HK-2 (cell line): ENCODE measurements around the gene TRIM25.

Experiments used
- DNase-seq: peaks from one replicate; pipeline ENCODE4 v3.0.0-alpha.2; 2018; ENCODE audit not compliant: unreplicated experiment

Gene TRIM25

DNA sequence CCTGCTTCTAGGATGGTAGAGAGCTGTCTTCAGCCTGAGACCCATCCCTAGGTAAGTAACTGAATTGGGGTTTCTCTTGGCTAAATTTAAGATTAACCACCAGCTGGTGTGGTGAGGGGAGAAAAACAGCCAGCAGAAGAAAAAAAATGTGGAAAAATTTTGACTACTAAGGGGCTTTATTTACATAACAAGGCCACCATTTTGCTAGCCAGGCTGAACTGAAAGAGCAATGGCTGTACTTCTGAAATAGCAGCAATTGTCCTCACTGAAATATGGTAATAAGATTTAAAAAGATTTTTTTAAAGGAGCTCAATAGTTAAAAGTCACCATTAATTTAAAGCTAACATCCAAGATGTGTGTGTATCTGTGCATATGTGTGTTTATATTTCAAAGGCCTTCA, 12.4 kb upstream of the TRIM25 start:
- DNase-seq = no peak

DNA sequence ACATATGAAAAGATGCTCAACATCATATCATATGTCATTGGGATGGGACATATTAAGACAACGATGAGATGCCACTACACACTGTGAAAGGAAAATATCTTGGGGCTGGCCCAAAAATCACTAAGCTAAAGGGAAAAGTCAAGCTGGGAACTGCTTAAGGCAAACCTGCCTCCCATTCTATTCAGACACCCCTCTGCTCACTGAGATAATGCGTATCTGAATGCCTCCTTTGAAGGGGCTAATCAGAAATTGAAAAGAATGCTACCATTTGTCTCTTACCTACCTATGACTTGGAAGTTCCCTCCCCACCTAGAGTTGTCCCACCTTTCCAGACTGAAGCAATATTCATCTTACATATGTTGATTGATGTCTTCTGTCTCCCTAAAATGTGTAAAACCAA, 11.2 kb upstream of the TRIM25 start:
- no peak for DNase-seq

DNA sequence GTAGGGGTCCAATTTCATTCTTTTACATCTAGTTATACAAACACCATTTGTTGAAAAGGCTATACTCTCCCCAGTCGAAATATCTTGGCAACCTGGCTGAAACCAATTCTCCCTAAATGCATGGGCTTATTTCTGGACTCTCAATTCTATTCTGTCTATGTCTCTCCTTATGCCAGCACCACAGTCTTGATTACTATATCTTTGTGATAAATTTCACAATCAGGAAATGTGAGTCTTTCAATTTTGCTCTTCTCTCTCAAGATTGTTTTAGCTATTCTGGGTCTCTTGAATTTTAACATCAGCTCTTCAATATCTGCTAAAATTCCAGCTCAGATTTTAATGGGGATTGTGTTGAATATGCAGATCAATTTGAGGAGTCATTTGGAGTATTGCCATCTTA, 5.9 kb upstream of the TRIM25 start:
- DNase-seq = no peak

DNA sequence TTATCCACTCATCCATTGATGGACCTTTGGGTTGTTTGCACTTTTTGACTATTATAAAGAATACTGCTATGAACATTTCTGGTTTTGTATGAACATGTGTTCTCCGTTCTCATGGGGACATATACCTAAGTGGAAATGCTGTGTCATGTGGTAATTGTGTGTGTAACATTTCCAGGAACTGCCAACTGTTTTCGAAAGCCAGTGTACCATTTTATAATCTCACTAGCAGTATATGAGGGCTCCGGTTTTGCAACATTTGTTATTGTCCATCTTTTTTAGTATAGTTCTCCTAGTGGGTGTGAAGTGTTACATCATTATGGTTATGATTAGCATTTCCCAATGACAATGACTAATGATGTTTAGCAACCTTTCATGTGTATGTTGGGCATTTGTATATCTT, 5.1 kb upstream of the TRIM25 start:
- DNase-seq = no peak

DNA sequence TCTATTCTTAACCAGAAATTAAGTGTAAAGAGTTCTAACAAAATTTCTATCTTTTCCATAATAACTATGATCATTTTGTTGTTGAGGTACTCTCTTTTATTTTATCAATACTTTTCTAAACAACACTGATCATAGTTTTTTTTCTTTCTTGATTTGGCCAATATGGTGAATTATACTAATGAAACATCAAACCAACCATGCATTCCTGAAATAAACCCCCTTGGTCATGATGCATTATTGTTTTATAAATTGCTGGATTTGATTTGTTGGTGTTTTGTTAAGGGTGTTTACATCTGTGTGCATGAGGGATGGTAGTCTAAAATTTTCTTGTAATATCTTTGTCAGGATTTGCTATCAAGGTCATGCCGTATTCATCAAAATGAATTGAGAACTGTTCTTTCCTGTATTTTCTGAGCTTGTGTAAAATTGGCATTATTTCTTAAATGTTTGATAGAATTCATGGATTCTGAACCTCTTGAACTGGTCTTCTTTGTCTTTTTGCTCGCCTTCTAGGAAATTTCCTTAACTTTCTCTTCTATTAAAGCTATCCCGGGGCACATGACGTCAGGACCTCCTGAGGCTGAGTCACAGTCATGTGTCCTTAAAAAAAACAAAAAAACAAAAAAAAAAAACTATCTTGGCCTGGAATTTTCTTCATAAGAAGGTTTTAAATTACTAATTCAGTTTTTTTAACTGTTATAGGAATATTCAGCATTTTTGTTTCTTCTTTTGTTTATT, 3.9 kb upstream of the TRIM25 start:
- DNase-seq = no peak

DNA sequence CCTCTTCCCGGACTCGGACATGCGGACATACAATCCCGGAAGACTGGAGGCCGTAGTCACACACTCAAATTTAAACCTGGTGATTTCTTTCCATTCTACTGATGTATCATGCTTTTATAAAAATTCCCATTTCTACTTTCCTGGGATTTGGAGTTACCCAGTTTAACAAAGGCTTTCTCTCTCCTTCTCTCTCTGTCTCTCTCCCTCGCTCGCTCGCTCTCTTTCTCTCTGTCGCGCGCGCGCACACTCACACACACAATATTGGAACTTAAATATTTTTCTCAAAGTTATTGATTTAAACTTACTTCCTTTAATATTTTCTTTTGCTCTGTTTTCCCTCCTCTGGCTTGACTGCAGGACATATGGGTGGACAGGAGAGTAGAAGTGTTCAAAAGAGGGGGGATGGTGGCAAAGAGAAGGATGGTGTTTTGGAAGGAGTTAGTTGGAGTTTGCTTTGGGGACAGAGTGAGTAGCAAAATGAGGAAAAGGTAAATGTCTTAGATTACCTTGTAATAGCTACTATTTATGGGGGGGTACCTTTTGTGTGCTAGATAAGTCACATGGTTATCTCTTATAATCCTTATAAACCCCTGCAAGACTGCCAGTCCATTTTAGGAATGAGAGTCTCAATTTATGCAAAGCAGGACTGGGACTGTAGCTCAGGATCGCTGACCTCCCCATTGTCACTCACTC, 878 bp upstream of the TRIM25 start:
- peak; percentile 18 for DNase-seq

DNA sequence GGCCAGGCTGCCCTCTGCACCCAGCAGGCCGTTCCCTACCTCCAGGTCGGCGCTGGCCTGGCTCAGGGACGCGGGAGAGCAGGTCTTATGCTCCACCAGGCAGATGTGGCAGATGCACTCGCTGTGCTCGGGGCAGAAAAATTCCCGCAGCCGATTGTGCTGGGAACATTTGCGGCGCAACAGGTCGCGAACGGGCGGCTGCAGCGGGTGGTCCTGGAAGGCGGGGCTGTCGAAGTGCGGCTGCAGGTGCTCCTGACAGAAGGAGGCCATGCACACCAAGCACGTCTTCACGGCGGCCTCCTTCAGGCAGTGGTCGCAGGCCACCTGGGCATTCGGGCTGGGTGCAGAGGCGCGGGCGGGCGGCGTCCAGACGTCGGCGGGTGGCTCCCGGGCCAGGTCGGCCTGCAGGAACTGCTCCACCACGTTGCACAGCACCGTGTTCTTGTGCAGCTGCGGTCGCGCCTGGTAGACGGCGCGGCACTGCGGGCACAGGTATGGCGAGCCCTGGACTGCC, 439 bp downstream of the TRIM25 start:
- no peak for DNase-seq

DNA sequence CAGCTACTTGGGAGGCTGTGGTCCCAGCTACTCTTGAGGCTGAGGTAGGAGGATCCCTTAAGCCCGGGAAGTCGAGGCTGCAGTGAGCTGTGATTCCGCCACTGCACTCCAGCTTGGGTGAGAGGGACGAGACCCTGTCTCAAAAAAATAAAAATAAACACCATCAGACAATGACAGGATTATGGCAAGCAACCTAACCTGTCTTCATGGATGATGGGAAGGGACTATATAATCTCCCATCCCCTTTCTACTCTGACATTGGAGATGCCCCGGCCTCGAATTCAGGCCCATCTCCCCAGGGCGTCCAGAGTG, 893 bp downstream of the TRIM25 start:
- DNase-seq = no peak

DNA sequence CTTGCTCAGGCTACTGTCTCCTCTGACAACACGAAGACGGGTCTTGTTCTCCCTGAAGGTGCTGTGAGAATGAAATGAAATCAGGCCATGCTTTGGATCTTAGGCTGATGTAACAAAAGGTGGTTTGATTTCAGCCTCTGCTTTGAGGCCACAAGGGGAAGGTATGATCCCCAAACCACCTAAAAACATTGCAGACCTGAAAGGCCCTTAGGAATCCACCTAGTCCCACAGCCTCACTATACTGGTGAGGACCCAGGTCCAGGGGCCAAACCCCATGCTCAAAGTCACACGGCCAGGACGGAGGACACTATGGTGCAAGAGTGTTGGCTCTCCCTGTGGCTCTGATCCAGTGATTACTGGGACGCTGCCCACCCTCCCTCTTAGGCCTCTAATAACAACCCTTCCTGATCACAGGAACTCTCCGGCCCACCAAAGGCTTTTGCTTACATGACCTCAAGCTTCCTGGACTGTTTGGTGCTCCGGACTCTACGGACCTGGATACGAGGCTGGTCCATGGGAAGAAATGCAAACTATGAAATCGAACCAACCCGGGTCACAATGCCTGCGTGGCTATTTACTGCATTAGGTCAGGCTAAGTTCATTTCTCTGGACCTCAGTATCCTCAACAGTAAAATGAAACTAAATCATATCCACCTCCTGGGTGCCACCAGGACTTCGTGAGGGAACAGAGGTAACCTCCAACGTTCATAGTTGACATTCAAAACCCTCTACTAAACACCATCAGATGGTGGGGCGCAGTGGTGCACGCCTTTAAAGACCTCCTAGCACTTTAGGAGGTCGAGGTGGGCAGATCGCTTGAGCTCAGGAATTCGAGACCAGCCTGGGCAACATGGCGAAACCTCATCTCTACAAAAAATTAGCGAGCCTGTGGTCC, 1.5 kb downstream of the TRIM25 start:
- no peak for DNase-seq

DNA sequence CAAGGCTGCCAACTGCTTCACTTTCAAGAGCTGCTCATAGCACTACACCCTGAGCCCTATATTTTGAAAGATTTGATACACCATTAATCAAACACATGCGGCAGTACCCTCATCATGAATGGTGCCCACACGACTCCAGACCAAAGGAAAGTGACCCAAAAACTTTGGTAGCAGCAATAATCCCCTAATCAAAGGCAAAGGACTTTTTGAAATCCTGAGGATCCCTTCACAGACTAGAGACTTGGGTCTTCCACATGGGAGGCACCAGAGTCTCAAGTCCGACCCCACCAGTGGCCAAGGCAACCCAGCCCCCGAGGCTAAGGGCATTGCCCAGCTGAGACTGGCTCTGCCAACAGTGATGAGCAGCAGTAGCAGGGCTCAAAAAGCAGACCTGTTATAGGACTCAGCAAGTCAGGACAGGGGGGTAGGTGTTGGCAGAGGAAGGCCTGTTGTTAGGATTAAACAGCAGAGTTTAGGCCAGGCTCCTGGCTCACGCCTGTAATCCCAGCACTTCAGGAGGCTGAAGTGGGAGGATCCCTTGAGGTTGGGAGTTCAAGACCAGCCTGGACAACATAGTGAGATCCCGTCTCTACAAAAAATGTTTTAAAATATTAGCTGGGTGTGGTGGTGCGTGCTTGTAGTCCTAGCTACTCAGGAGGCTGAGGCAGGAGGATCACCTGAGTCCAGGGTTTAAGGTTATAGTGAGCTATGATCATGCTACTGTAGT, 3.2 kb downstream of the TRIM25 start:
- no peak for DNase-seq

DNA sequence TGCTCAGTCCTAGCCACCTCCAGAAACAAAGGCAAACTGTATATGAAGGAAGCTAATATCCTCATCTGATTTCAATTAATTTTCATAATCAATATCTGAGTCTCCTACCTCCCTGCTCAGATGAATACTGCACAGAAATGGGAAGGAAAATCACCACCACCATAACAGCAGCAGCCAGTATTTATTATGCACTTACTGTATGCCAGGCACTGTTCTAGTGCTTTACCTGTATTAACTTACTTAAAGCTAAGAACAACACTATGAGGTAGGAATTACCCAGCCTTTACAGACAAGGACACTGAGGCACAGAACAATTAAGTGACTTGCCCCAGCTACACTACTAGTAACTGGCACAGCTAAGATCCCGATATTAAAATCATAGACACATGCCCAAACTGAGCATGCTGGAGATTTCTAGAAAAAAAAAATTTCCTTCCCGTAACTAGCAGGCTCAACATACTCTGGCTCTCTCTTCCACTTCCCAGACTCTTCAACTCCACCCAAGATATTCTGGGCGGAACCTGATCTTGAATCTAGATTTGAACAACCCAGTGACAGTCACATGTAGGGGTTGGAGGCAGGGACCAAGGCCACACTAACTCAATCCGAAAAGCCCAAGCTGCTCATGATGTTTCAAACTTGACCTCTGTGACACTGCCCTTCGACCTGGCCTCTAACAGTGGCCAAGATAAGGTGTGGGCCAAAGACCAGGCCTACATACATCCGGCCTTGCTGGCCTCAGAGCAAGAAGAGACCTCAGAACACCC, 3.9 kb downstream of the TRIM25 start:
- DNase-seq = no peak

DNA sequence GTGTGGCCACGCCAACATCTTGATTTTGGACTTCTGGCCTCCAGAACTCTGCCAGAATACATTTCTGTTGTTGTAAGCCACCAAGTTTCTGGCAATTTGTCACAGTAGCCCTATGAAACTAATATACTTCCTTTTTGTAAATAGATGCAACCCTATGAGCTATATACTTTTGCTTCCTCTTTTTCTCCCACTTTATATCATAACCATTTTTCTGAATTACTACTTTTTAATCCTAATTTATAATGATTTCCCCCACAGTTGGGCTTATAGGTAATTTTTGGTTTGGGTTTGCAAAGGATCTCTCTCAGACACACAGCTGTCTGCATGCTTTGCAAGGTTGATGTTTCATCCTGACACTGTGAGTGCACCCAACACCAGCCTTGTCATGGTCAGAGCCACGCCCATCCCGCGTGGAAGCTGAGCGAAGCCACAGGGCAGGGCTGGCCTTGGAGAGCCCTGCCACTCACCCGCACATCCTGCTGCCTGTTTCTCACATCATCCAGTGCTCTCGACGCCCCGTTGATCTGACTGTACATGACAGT, 5.8 kb downstream of the TRIM25 start:
- DNase-seq = no peak

DNA sequence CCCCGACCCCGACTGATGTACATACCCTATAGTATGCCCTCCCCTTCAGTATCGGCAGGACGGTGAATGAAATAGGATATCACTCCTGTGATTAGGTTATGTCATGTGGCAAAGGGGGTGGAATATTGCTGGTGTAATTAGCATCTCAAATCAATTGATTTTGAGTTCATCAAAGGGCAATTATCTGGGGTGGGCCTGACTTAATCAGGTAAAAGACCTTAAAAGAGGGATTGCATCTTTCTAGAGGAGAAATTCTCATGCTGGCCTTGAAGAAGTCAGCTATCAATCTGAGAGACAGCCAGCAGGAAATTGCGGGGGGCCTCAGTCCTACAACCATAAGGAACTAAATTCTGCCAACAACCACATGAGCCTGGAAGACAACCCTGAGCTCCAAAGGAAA, 10.3 kb downstream of the TRIM25 start:
- no peak for DNase-seq

DNA sequence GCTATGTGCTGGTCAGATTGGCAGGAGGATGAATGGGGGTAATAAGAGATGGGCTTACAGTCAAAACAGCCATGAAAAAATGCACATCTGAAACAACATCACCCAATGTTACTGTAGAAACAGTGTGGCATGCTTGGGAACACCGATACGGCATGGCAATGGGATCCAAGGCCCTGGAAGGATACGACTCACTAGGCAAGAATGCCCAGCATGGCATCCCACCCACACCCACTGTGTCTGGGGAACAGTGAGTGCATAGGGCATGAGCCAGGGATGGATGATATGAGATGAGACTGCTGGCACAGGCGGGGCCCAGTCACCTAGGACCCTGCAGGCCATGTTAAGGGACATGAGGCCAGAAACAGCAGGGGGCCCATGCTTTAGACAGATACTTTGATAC, 11.5 kb downstream of the TRIM25 start:
- peak; percentile 75 for DNase-seq

DNA sequence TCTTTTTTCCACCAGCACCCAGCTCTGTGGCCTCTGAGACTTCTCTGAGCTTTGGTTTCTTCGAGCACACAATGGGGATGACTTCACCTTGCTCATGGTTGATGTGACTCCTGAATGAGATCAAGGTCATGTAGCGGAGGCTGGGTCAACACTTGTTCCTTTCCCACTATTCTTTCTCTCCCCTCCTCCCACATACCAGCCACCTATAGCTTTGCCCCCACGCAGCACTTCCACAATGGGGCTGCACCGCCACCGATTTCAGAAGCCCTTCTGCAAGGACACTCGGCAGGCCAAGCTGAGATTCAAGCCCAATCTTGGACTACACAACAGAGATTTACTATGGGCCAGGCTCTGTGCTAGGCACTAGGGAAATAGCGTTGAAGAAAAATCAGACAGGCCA, 14.4 kb downstream of the TRIM25 start:
- DNase-seq = no peak

DNA sequence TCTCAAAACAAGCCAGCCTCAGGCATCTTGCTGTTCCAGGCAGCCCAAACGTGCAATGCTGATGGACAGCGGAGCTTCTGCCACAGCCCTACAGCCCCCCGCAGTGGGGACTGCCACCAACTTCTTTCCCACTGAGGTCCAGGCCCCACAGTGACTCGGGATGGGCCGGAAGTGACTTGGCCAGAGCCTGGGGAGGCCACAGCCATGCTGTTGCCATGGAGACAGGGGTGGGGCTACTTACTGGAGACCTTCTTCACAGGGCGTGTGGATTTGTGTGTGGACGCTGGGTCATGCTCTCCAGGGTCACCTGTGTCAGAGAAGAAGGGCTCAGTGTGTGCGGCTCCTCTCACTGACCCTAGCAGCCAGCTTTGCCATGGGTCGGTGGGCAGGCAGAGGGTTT, 15.0 kb downstream of the TRIM25 start:
- no peak for DNase-seq

DNA sequence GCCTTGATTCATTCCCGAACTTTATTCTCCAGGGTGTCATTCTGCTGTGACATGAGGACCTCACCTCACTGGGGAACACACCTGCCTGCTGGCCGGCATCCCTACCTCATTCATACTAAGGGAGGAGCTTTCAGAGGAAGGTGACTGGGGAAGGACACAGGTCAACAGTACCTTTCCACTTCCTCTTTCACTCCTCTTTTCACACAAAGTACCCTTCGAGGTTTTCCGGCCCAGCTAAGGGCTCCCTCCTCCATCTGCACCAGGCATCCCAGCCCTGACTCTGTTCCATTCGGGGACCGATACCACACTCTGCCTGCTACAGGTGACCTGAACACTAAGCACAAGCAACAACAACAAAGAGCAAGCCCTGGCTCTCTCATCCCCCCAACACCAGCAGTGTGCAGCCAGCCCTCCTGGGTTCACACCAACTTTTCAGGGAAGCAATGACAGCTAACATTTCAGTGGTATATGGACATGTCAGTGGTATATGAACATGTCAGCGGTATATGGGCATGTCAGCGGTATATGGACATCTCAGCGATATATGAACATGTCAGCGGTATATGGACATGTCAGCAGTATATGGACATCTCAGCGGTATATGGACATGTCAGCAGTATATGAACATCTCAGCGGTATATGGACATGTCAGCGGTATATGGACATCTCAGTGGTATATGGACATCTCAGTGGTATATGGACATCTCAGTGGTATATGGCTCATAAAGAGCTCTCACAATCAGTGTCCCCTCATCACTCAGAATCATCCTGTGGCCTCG, 16.0 kb downstream of the TRIM25 start:
- no peak for DNase-seq

DNA sequence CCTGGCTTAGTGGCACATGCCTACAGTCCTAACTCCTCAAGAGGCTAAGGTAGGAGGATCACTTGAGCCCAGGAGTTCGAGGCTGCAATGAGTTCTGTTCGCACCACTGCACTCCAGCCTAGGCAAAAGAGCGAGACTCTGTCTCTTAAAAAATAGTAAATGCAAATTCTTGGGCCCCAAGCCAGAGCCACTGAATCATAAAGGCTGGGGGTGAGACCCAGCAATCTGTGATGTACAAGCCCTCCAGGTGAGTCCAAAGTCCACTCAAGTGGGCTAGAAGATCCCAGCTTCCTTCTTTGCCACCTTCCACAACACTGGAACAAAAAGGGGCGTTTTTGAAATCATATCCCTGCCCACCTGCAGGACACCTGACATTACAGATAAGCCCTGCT, 16.9 kb downstream of the TRIM25 start:
- no peak for DNase-seq

DNA sequence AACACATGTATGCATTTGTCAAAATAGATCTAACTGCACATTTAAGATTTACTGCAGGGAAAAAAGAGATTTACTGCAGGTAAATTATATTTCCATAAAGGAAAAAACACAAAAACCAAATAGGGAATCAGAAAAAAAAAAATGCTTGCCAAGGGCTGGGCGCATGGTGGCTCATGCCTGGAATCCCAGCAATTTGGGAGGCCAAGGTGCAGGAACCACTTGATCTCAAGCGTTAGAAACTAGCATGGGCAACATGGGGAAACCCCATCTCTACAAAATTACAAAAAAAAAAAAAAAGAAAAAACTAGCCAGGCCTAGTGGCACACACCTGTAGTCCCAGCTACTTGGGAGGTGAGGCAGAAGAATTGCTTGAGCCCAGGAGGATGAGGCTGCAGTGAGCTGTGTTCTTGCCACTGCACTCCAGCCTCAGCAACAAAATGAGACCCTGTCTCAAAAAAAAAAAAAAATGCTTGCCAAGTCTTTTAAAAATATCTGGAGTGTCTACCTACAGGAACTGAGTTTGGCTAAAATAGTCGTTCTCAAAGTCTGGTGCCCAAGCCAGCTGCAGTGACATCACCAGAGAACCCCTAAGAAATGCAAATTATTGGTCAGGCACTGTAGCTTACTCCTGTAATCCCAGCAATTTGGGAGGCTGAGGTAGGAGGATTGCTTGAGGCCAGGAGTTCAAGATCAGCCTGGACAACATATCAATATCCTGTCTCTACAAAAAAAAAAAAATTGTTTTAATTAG, 17.5 kb downstream of the TRIM25 start:
- DNase-seq = no peak
